Coronary artery (tissue), 2 donors: ENCODE measurements around the gene RAPGEF2.

Source experiments
- DNase-seq: peaks from one replicate; pipeline ENCODE4 v3.0.0-alpha.2; 2017; ENCODE audit warnings: low spot score
- H3K27ac ChIP-seq, 2 donors: fragments of 200-600 bp; sonication (generic); one replicate each; pipeline ENCODE4 v1.5.1; 2016 to 2019
- H3K4me3 ChIP-seq: fragments of 200-600 bp; sonication (generic); 2 replicates; pipeline ENCODE4 v1.5.1; 2016; ENCODE audit warnings: mild to moderate bottlenecking, moderate library complexity
- CTCF ChIP-seq: fragments of 200-600 bp; sonication (generic); IDR thresholded peaks from one replicate; pipeline ENCODE4 v1.5.1; 2019; ENCODE audit warnings: antibody characterized with exemption

Gene RAPGEF2

GRCh38 chr4:159358226-159358625, 255.3 kb downstream of the RAPGEF2 start:
- Histone ChIP-seq H3K27ac (no peak overlapping the region), H3K4me3 (no peak overlapping the region)
- no peak for TF ChIP-seq CTCF
- DNase-seq: no peak

GRCh38 chr4:159360549-159360948, 257.7 kb downstream of the RAPGEF2 start:
- TF ChIP-seq CTCF: no peak
- H3K4me3 ChIP-seq: no peak overlapping the region
- no peak for DNase-seq
- H3K27ac ChIP-seq: no peak overlapping the region

GRCh38 chr4:159363361-159363760, 260.5 kb downstream of the RAPGEF2 start:
- H3K4me3 ChIP-seq: no peak overlapping the region
- no peak overlapping the region for H3K27ac ChIP-seq
- no peak for DNase-seq
- no peak for TF ChIP-seq CTCF

- Histone ChIP-seq H3K27ac (no peak overlapping the region), H3K4me3 (peak overlapping the region; percentile 28)
- TF ChIP-seq CTCF: no peak
- DNase-seq: no peak
Measured at GRCh38 chr4:159366966-159367780, 264.3 kb downstream of the RAPGEF2 start.

- H3K27ac ChIP-seq: no peak overlapping the region
- H3K4me3 ChIP-seq: no peak overlapping the region
- TF ChIP-seq CTCF: no peak
- DNase-seq: no peak
Measured at GRCh38 chr4:159367781-159368080, 264.9 kb downstream of the RAPGEF2 start.

GRCh38 chr4:159368320-159368719, 265.4 kb downstream of the RAPGEF2 start:
- Histone ChIP-seq H3K4me3 (no peak overlapping the region), H3K27ac (no peak overlapping the region)
- DNase-seq: no peak
- TF ChIP-seq CTCF: no peak

GRCh38 chr4:159369256-159369655, 266.4 kb downstream of the RAPGEF2 start:
- no peak for DNase-seq
- TF ChIP-seq CTCF: no peak
- no peak overlapping the region for H3K27ac ChIP-seq

More at GRCh38 chr4:159369256-159369655, 266.4 kb downstream of the RAPGEF2 start:
- H3K4me3 ChIP-seq: no peak overlapping the region
